ENCODE results near the gene ABCG2. TPM values are rescaled to one million over a fixed set of nuclear protein-coding genes. Genes with fewer than 3 reads are reported as not detected.
A peak's percentile ranks its signal among the peaks of the same experiment; 100 is the strongest.

ABCG2 gene
- total and polyA plus RNA-seq, 2 of the 8 experiments (the other 6 are each of a cell fraction or from before 2014, with no cell fraction given): 2.4 to 4.6 TPM

- DNase-seq (ENCODE audit: low read depth in 1 of 2, low spot score in 2 of 2) (no peak), FAIRE-seq (no peak)
- Histone ChIP-seq H3K79me1 (ENCODE audit: low read depth, low read length) (no peaks in the 10 kb centered on the region), H3K14ac (ENCODE audit: insufficient read length) (no peak overlapping the region), H2AFZ (ENCODE audit: low read length) (no peak overlapping the region), H3K36me3 (ENCODE audit: control insufficient read depth in 2 of 4, insufficient read depth in 4 of 4, low read length in 3 of 4) (no peaks in the 10 kb centered on the region), H2AK5ac (ENCODE audit: low read depth, low read length) (0 out of 2 replicates have a peak overlapping the region, but pooled peaks have one; percentile 13), H3K4me3 (ENCODE audit: extremely low read depth in 1 of 4, insufficient read depth in 2 of 4, low read depth in 3 of 4, low read length in 4 of 4) (no peak overlapping the region), H4K8ac (ENCODE audit: extremely low read depth, insufficient read depth, low read length) (no peak overlapping the region), H2BK12ac (ENCODE audit: low read depth, low read length) (no peak overlapping the region), H3K79me2 (ENCODE audit: control insufficient read depth in 1 of 2, insufficient read depth in 2 of 2, low read length in 2 of 2) (no peaks in the 10 kb centered on the region), H3K27ac (ENCODE audit: low read depth, low read length) (no peak overlapping the region), H3K23me2 (ENCODE audit: low read depth, low read length) (peaks cover 9% of the 10 kb centered on the region), H3K9me3 (ENCODE audit: insufficient read depth in 2 of 2, low read depth in 1 of 2, low read length in 1 of 2) (no peaks in the 10 kb centered on the region), H3K9ac (replicated peaks in 1 of 4; ENCODE audit: extremely low read depth in 1 of 4, low read depth in 3 of 4, low read length in 3 of 4) (no peak overlapping the region), H4K91ac (replicated peaks; ENCODE audit: insufficient read length, low read length) (peak overlapping the region; percentile 56), H2BK20ac (ENCODE audit: low read length) (peak overlapping the region; percentile 41; the same call in 1 of the 2 replicates), H3K27me3 (replicated peaks in 1 of 4; ENCODE audit: control insufficient read depth in 3 of 4, extremely low read depth in 1 of 4, insufficient read depth in 3 of 4, low read length in 3 of 4) (no peaks in the 10 kb centered on the region; a peak in 2 of 7 replicates), H3K4ac (replicated peaks; ENCODE audit: insufficient read length, low read depth, low read length) (no peak overlapping the region), H2BK5ac (ENCODE audit: low read depth, low read length) (peak overlapping the region; percentile 54; the same call in 1 of the 2 replicates), H4K20me1 (replicated peaks in 1 of 2; ENCODE audit: control insufficient read depth in 1 of 2, insufficient read depth in 2 of 2, low read length in 2 of 2) (no peaks in the 10 kb centered on the region), H3K18ac (ENCODE audit: extremely low read depth, low read length) (peak overlapping the region; percentile 39; the same call in 1 of the 2 replicates), H2BK15ac (ENCODE audit: low read length) (no peak overlapping the region), H3K4me2 (ENCODE audit: insufficient read depth in 1 of 2, low read depth in 2 of 2, low read length in 2 of 2) (no peak overlapping the region; a peak in 1 of 4 replicates), H3K4me1 (replicated peaks in 1 of 4; ENCODE audit: control insufficient read depth in 3 of 4, insufficient read depth in 4 of 4, low read length in 3 of 4) (peaks cover 2 to 13% (median 8%) of the 10 kb centered on the region in 4 experiments), H3K56ac (replicated peaks; ENCODE audit: insufficient read length, low read depth, low read length) (no peak overlapping the region), H4K5ac (ENCODE audit: insufficient read length, low read depth, low read length) (no peak overlapping the region), H3K23ac (ENCODE audit: insufficient read length) (no peak overlapping the region), H2BK120ac (replicated peaks; ENCODE audit: low read depth, low read length) (no peak overlapping the region)
- ChIA-PET CTCF (ENCODE audit: partially characterized antibody) (interaction anchor here (0.5 to 1.6 kb wide), 5 partner anchors 11 to 636 kb away, joined by 3 to 4 read pairs (median 3); no protein-coding TSS in a partner anchor), POLR2A (ENCODE audit: partially characterized antibody) (no interaction called here)
- TF ChIP-seq HDAC2 (IDR thresholded peaks at IDR 0.05; ENCODE audit: borderline replicate concordance in 1 of 2, low read depth in 2 of 2, low read length in 2 of 2): no peak
- no peak for TF ChIP-seq NANOG (IDR thresholded peaks at IDR 0.05; ENCODE audit: insufficient read depth, low read depth, low read length, poor library complexity, severe bottlenecking)
- no peak for TF ChIP-seq JUN (IDR thresholded peaks at IDR 0.05; ENCODE audit: low read depth, low read length)
- TF ChIP-seq RNF2 (IDR thresholded peaks at IDR 0.05; ENCODE audit: borderline replicate concordance, low read depth, low read length, missing control alignments, poor library complexity, severe bottlenecking): no peak
- no peak for TF ChIP-seq RXRA (IDR thresholded peaks at IDR 0.05; ENCODE audit: insufficient read depth, low read depth, low read length)
- no peak for TF ChIP-seq RAD21 (IDR thresholded peaks at IDR 0.05 in 1 of 2, conservative IDR thresholded peaks at IDR 0.05 in 1 of 2; ENCODE audit: low read depth in 2 of 2, low read length in 2 of 2)
- no peak for TF ChIP-seq NRF1 (IDR thresholded peaks at IDR 0.05; ENCODE audit: low read depth, low read length)
- TF ChIP-seq CHD2 (IDR thresholded peaks at IDR 0.05; ENCODE audit: low read length): no peak
- no peak for TF ChIP-seq SIN3A (conservative IDR thresholded peaks at IDR 0.05 in 1 of 2, IDR thresholded peaks at IDR 0.05 in 1 of 2; ENCODE audit: low read depth in 1 of 2, low read length in 2 of 2)
- no peak for TF ChIP-seq CBX5 (IDR thresholded peaks at IDR 0.05; ENCODE audit: low read depth, low read length)
- TF ChIP-seq SP1 (IDR thresholded peaks at IDR 0.05; ENCODE audit: low read depth, low read length): no peak
- TF ChIP-seq POLR2A (IDR thresholded peaks at IDR 0.05; ENCODE audit: control extremely low read depth in 1 of 2, low read depth in 2 of 2, low read length in 2 of 2): no peak
- no peak for TF ChIP-seq SIX5 (IDR thresholded peaks at IDR 0.05; ENCODE audit: low read depth, low read length)
- no peak for TF ChIP-seq FOSL1 (IDR thresholded peaks at IDR 0.05; ENCODE audit: insufficient read depth, low read depth, low read length)
Observed at GRCh38 chr4:88162626-88163025, 4.2 kb upstream of the ABCG2 start.
